ENCODE measurements around the gene KCNIP1.

The KCNIP1 gene

GRCh38 chr5:170751631-170752030 lies 247.8 kb downstream of the KCNIP1 start:
- POLR2A ChIA-PET = no interaction called here
- CTCF ChIA-PET = interaction anchor here (0.5 to 11.4 kb wide), 3 partner anchors 40 to 1475 kb away, joined by 3 to 253 read pairs (median 4); no protein-coding TSS in a partner anchor
- Histone ChIP-seq H3K36me3 (ENCODE audit: control insufficient read depth in 2 of 2, insufficient read depth in 1 of 2, low read length in 2 of 2) (no peaks in the 10 kb centered on the region), H3K4me3 (ENCODE audit: low read depth, low read length) (no peak overlapping the region), H3K4me1 (ENCODE audit: control insufficient read depth, insufficient read depth, low read length) (peaks cover 6% of the 10 kb centered on the region), H3K9me3 (ENCODE audit: control insufficient read depth, insufficient read depth, low read depth, low read length) (no peaks in the 10 kb centered on the region), H3K27ac (ENCODE audit: extremely low read depth, low read depth, low read length) (no peak overlapping the region)
- TF ChIP-seq SCRT2 (tag by site-specific recombination; IDR thresholded peaks at IDR 0.05) (no peak), INSM2 (tag by site-specific recombination; IDR thresholded peaks at IDR 0.05) (no peak), ZNF341 (tag by site-specific recombination; IDR thresholded peaks at IDR 0.05; ENCODE audit: low read depth) (no peak), ZNF791 (tag by site-specific recombination; IDR thresholded peaks at IDR 0.05) (no peak), KLF10 (tag by site-specific recombination; IDR thresholded peaks at IDR 0.05) (no peak), ZNF645 (tag by site-specific recombination; IDR thresholded peaks at IDR 0.05) (no peak), ZNF248 (tag by site-specific recombination; IDR thresholded peaks at IDR 0.05) (no peak), ZNF175 (tag by site-specific recombination; IDR thresholded peaks at IDR 0.05) (no peak), ZNF596 (tag by site-specific recombination; IDR thresholded peaks at IDR 0.05) (no peak), MZF1 (tag by site-specific recombination; IDR thresholded peaks at IDR 0.05; ENCODE audit: borderline replicate concordance) (no peak), ZNF114 (tag by site-specific recombination; IDR thresholded peaks at IDR 0.05) (no peak), SCRT1 (tag by site-specific recombination; IDR thresholded peaks at IDR 0.05; ENCODE audit: borderline replicate concordance) (no peak), ZNF692 (tag by site-specific recombination; IDR thresholded peaks at IDR 0.05) (no peak), SP3 (tag by site-specific recombination; IDR thresholded peaks at IDR 0.05) (no peak)

GRCh38 chr5:170752257-170753215 lies 248.7 kb downstream of the KCNIP1 start:
- Histone ChIP-seq H3K27ac (ENCODE audit: extremely low read depth, low read depth, low read length) (no peak overlapping the region), H3K4me1 (ENCODE audit: control insufficient read depth, insufficient read depth, low read length) (peaks cover 6% of the 10 kb centered on the region), H3K9me3 (ENCODE audit: control insufficient read depth, insufficient read depth, low read depth, low read length) (no peaks in the 10 kb centered on the region), H3K4me3 (ENCODE audit: low read depth, low read length) (no peak overlapping the region), H3K36me3 (ENCODE audit: control insufficient read depth in 2 of 2, insufficient read depth in 1 of 2, low read length in 2 of 2) (no peaks in the 10 kb centered on the region)
- CTCF ChIA-PET = interaction anchor here (11.4 kb wide), 1 partner anchor 39 kb away, joined by 253 read pairs; no protein-coding TSS in a partner anchor
- POLR2A ChIA-PET = no interaction called here
- TF ChIP-seq ZNF350 (tag by site-specific recombination; IDR thresholded peaks at IDR 0.05) = no peak
- TF ChIP-seq ZNF830 (tag by site-specific recombination; IDR thresholded peaks at IDR 0.05; ENCODE audit: low read depth) = no peak
- no peak for TF ChIP-seq ZBTB7A (tag by site-specific recombination; IDR thresholded peaks at IDR 0.05; ENCODE audit: low read depth)
- TF ChIP-seq ZNF837 (tag by site-specific recombination; IDR thresholded peaks at IDR 0.05) = no peak
- no peak for TF ChIP-seq SP7 (tag by site-specific recombination; IDR thresholded peaks at IDR 0.05)
- TF ChIP-seq ZNF354C (tag by site-specific recombination; IDR thresholded peaks at IDR 0.05; ENCODE audit: borderline replicate concordance, low read depth) = no peak
- peak; percentile 88 for TF ChIP-seq GLIS1 (tag by site-specific recombination; IDR thresholded peaks at IDR 0.05)
- no peak for TF ChIP-seq ZNF202 (tag by site-specific recombination; IDR thresholded peaks at IDR 0.05; ENCODE audit: borderline replicate concordance)
- TF ChIP-seq ZNF341 (tag by site-specific recombination; IDR thresholded peaks at IDR 0.05; ENCODE audit: low read depth) = no peak
- peak; percentile 72 for TF ChIP-seq ZNF692 (tag by site-specific recombination; IDR thresholded peaks at IDR 0.05)
- TF ChIP-seq AEBP2 (tag by site-specific recombination; IDR thresholded peaks at IDR 0.05; ENCODE audit: borderline replicate concordance) = no peak
- peak; percentile 61 for TF ChIP-seq KLF1 (tag by site-specific recombination; IDR thresholded peaks at IDR 0.05)
- TF ChIP-seq HOXA7 (CRISPR knock-in tag; IDR thresholded peaks at IDR 0.05; ENCODE audit: borderline replicate concordance) = no peak
- no peak for TF ChIP-seq ZNF529 (tag by site-specific recombination; IDR thresholded peaks at IDR 0.05; ENCODE audit: insufficient replicate concordance)
- no peak for TF ChIP-seq ZNF514 (tag by site-specific recombination; IDR thresholded peaks at IDR 0.05)

All from HEK293 (cell line).